SK-N-SH (cell line): ENCODE results near the gene PAX3. TPM values are rescaled to one million over a fixed set of nuclear protein-coding genes. Genes with fewer than 3 reads are reported as not detected.

ENCODE experiments used
- CTCF ChIA-PET: fragments of 300-600, 350-600 bp; formaldehyde crosslinking; extraction: SDS; loops from one replicate; lab custom pipeline; 2021; lab: Yijun Ruan, JAX
- POLR2A ChIA-PET: fragments of 350-600 bp; sonication (Branson Sonifier 250); formaldehyde crosslinking; extraction: SDS; loops from one replicate; lab custom pipeline; 2020; ENCODE audit warnings: antibody characterized with exemption, inconsistent platforms; lab: Yijun Ruan, JAX
- DNase-seq: peaks from one replicate; pipeline ENCODE4 v3.0.0; 2012
- H2AFZ ChIP-seq: fragments of 200-600 bp; sonication (generic); 2 replicates; pipeline ENCODE4 v1.8.1; 2016; ENCODE audit warnings: antibody characterized with exemption, mild to moderate bottlenecking, low read depth
- H3F3A ChIP-seq: fragments of 200-600 bp; sonication (generic); replicated peaks from 2 replicates; pipeline ENCODE3; 2016; ENCODE audit warnings: antibody characterized with exemption, mild to moderate bottlenecking; ENCODE audit not compliant: insufficient read depth
- H3K27ac ChIP-seq, 2 experiments: fragments of 200-500 bp in 1 of 2; fragments of 200-600 bp in 1 of 2; sonication (Bioruptor generic) in 1 of 2; sonication (generic), shearing (Covaris generic) in 1 of 2; 2 replicates each; pipeline versions ENCODE4 v1.5.1 to v1.6.1; 2014 to 2016; ENCODE audit warnings: low read depth in 2 of 2, inconsistent platforms in 1 of 2, low read length in 1 of 2, mild to moderate bottlenecking in 1 of 2, mixed read lengths in 1 of 2
- H3K27me3 ChIP-seq: fragments of 200-600 bp; sonication (generic), shearing (Covaris generic); 2 replicates; pipeline ENCODE4 v1.6.1; 2016; ENCODE audit warnings: mixed run types; ENCODE audit not compliant: insufficient read depth
- H3K36me3 ChIP-seq, 2 experiments: fragments of 200-500 bp in 1 of 2; fragments of 200-600 bp in 1 of 2; sonication (Bioruptor generic) in 1 of 2; sonication (generic) in 1 of 2; replicated peaks in 1 of 2; 2 replicates each; pipeline versions ENCODE3 to v1.5.1; 2014 to 2016; ENCODE audit warnings: low read length in 1 of 2, mild to moderate bottlenecking in 1 of 2; ENCODE audit not compliant: insufficient read depth in 2 of 2, control insufficient read depth in 1 of 2
- H3K4me1 ChIP-seq, 2 experiments: fragments of 200-500 bp in 1 of 2; fragments of 200-600 bp in 1 of 2; sonication (Bioruptor generic) in 1 of 2; sonication (generic), shearing (Covaris generic) in 1 of 2; 2 replicates each; pipeline versions ENCODE4 v1.5.1 to v1.6.1; 2014 to 2016; ENCODE audit warnings: low read depth in 1 of 2, low read length in 1 of 2, mixed run types in 1 of 2; ENCODE audit not compliant: insufficient read depth in 2 of 2, control insufficient read depth in 1 of 2
- H3K4me2 ChIP-seq: fragments of 200-600 bp; sonication (generic), shearing (Covaris generic); 2 replicates; pipeline ENCODE4 v1.6.1; 2017; ENCODE audit warnings: mixed run types
- H3K4me3 ChIP-seq, 2 experiments: fragments of 200-500 bp in 1 of 2; fragments of 200-600 bp in 1 of 2; sonication (Bioruptor generic) in 1 of 2; sonication (generic), shearing (Covaris generic) in 1 of 2; 2 replicates each; pipeline versions ENCODE4 v1.5.1 to v1.8.1; 2014 to 2016; ENCODE audit warnings: low read depth in 2 of 2, inconsistent platforms in 1 of 2, low read length in 1 of 2, mild to moderate bottlenecking in 1 of 2, mixed read lengths in 1 of 2, moderate library complexity in 1 of 2
- H3K79me2 ChIP-seq: fragments of 200-600 bp; sonication (generic); 2 replicates; pipeline ENCODE4 v1.8.1; 2017; ENCODE audit warnings: mild to moderate bottlenecking; ENCODE audit not compliant: insufficient read depth
- H3K9ac ChIP-seq: fragments of 200-600 bp; sonication (generic); 2 replicates; pipeline ENCODE4 v1.6.1; 2017; ENCODE audit warnings: mixed run types
- H3K9me2 ChIP-seq: fragments of 200-600 bp; sonication (generic); 2 replicates; pipeline ENCODE4 v1.6.1; 2017; ENCODE audit warnings: mixed run types
- H3K9me3 ChIP-seq: fragments of 200-600 bp; sonication (generic); 2 replicates; pipeline ENCODE4 v1.6.1; 2017; ENCODE audit warnings: mixed run types, mild to moderate bottlenecking, moderate library complexity
- H4K20me1 ChIP-seq: fragments of 200-600 bp; sonication (generic); 2 replicates; pipeline ENCODE4 v1.6.1; 2017; ENCODE audit warnings: mild to moderate bottlenecking, mixed run types; ENCODE audit not compliant: insufficient read depth
- CHD2 ChIP-seq: fragments of 150-350 bp; IDR thresholded peaks from 2 replicates; pipeline ENCODE4 v1.6.1; 2018; ENCODE audit warnings: low read length; ENCODE audit not compliant: partially characterized antibody
- EZH2phosphoT487 ChIP-seq: fragments of 200-600 bp; sonication (generic); IDR thresholded peaks from 2 replicates; pipeline ENCODE4 v1.6.1; 2017; ENCODE audit warnings: low read depth, mixed run types, mild to moderate bottlenecking, antibody characterized with exemption, moderate library complexity, borderline replicate concordance
- FOXJ3 ChIP-seq: sonication (generic); formaldehyde crosslinking; IDR thresholded peaks from 2 replicates; pipeline ENCODE4 v1.5.1; 2020; ENCODE audit warnings: mild to moderate bottlenecking, missing genetic modification reagents
- GABPA ChIP-seq: IDR thresholded peaks from 2 replicates; pipeline ENCODE4 v1.4.0; 2012; ENCODE audit warnings: low read depth, mild to moderate bottlenecking
- GATA2 ChIP-seq: sonication (generic); formaldehyde crosslinking; IDR thresholded peaks from 2 replicates; pipeline ENCODE4 v1.5.0; 2020; ENCODE audit warnings: mild to moderate bottlenecking, missing genetic modification reagents
- JUND ChIP-seq: IDR thresholded peaks from 2 replicates; pipeline ENCODE4 v1.4.0; 2012
- MXI1 ChIP-seq: IDR thresholded peaks from 2 replicates; pipeline ENCODE4 v1.6.1; 2012; ENCODE audit warnings: mild to moderate bottlenecking, low read depth, low read length, improper control_type of control experiment
- NRF1 ChIP-seq: IDR thresholded peaks from 2 replicates; pipeline ENCODE4 v1.6.1; 2012; ENCODE audit warnings: low read depth, mild to moderate bottlenecking, low read length
- POLR2AphosphoS5 ChIP-seq: IDR thresholded peaks from 2 replicates; pipeline ENCODE4 v1.6.1; 2012; ENCODE audit warnings: low read depth, low read length
- RCOR1 ChIP-seq: fragments of 150-350 bp; IDR thresholded peaks from 2 replicates; pipeline ENCODE4 v1.6.1; 2017; ENCODE audit warnings: antibody characterized with exemption, low read length
- RXRA ChIP-seq: IDR thresholded peaks from 2 replicates; pipeline ENCODE4 v1.4.0; 2012; ENCODE audit warnings: low read depth, mild to moderate bottlenecking, borderline replicate concordance
- TAF1 ChIP-seq: IDR thresholded peaks from 2 replicates; pipeline ENCODE4 v1.6.1; 2012; ENCODE audit warnings: low read depth, mild to moderate bottlenecking, low read length, moderate library complexity, borderline replicate concordance
- TCF12 ChIP-seq: IDR thresholded peaks from 2 replicates; pipeline ENCODE4 v1.4.0; 2012
- TEAD4 ChIP-seq: IDR thresholded peaks from 2 replicates; pipeline ENCODE4 v1.4.0; 2012; ENCODE audit warnings: mild to moderate bottlenecking, borderline replicate concordance; ENCODE audit not compliant: insufficient read depth
- USF2 ChIP-seq: fragments of 150-350 bp; IDR thresholded peaks from 2 replicates; pipeline ENCODE4 v1.6.1; 2017; ENCODE audit warnings: antibody characterized with exemption, low read length, low read depth, borderline replicate concordance
- WGBS: methylation state at CpG from one replicate; pipeline ENCODE4 v1.1.6; 2017; ENCODE audit warnings: low lambda C conversion rate; 5-methylcytosine and 5-hydroxymethylcytosine counted together
- polyA plus RNA-seq, 3 experiments: library from polyadenylated mRNA; depleted of rRNA; stranded (reverse); fragments of >200 nt; gene quantifications; 2 replicates each; pipeline ENCODE4 v1.2.3, GENCODE V29; 2012

Gene PAX3
- polyA plus RNA-seq, 1 of the 3 experiments (the other 2 are of a cell fraction): not detected

DNA sequence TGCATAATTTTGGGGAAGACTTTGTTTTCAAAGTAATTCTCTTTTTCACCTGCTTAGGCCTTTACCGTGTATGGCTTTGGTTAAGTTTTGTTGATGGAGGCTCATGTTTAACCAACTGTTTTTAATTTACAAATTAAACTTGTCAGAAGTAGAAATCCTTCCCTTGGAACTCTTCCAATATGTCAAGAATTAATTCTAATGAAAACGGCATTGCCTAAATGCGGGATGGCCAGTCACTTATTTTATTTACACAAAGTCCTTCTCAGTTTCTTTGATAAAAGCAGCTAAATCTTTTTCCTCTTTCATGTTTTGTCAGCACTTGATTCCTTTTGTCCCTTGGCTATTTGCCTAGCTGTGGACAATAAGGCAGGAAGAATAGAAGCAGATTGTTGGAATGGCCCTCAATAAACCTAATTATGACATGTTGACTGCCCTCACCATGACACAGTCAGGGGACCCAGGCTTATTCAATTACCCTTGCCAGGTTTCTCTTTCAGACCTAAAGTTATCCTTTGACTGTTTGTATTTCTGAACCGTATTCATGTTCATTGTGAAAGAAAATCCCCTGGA is 26.3 kb downstream of the PAX3 start:
- under 1% methylated on average over 4 of the region's 4 CpGs for WGBS
- Histone ChIP-seq H3K4me1 (no peaks in the 10 kb centered on the region; a peak in 1 of 4 replicates), H3F3A (no peaks in the 10 kb centered on the region), H3K9ac (no peak overlapping the region), H3K4me2 (no peak overlapping the region), H3K79me2 (no peaks in the 10 kb centered on the region), H3K4me3 (no peak overlapping the region), H2AFZ (no peak overlapping the region), H3K9me3 (no peaks in the 10 kb centered on the region), H3K9me2 (no peaks in the 10 kb centered on the region), H3K27ac (no peak overlapping the region), H3K27me3 (peaks cover 4% of the 10 kb centered on the region; the same call in 1 of the 2 replicates), H3K36me3 (no peaks in the 10 kb centered on the region), H4K20me1 (no peaks in the 10 kb centered on the region)
- no peak for DNase-seq
- TF ChIP-seq TAF1: no peak
- TF ChIP-seq RCOR1: no peak
- no peak for TF ChIP-seq GATA2 (CRISPR knock-in tag)
- TF ChIP-seq FOXJ3 (CRISPR knock-in tag): no peak
- TF ChIP-seq TCF12: no peak
- TF ChIP-seq EZH2phosphoT487: no peak
- no peak for TF ChIP-seq TEAD4
- ChIA-PET CTCF (interaction anchor here (0.9 kb wide), 1 partner anchor 19 kb away, joined by 3 read pairs; no protein-coding TSS in a partner anchor), POLR2A (no interaction called here)

GRCh38 chr2:222271854-222272253 is 26.9 kb downstream of the PAX3 start:
- no peaks in the 10 kb centered on the region for H3K36me3 ChIP-seq
- H4K20me1 ChIP-seq: no peaks in the 10 kb centered on the region
- TF ChIP-seq JUND (no peak), RXRA (no peak), MXI1 (no peak), NRF1 (no peak), POLR2AphosphoS5 (no peak), GABPA (no peak), CHD2 (no peak), USF2 (no peak)
- no peak overlapping the region for H3K4me3 ChIP-seq
- H3K9me2 ChIP-seq: no peaks in the 10 kb centered on the region
- CTCF ChIA-PET: interaction anchor here (1.1 kb wide), 1 partner anchor 247 kb away, joined by 3 read pairs; no protein-coding TSS in a partner anchor
- no peak overlapping the region for H3K4me2 ChIP-seq
- 49% methylated on average over 5 of the region's 5 CpGs for WGBS
- H3K4me1 ChIP-seq: no peaks in the 10 kb centered on the region; a peak in 1 of 4 replicates
- peaks cover 4% of the 10 kb centered on the region; the same call in 1 of the 2 replicates for H3K27me3 ChIP-seq
- H3K9ac ChIP-seq: no peak overlapping the region
- no peaks in the 10 kb centered on the region for H3K9me3 ChIP-seq
- DNase-seq: no peak
- no peaks in the 10 kb centered on the region for H3K79me2 ChIP-seq
- no peak overlapping the region for H2AFZ ChIP-seq
- POLR2A ChIA-PET: no interaction called here
- no peak overlapping the region for H3K27ac ChIP-seq
- H3F3A ChIP-seq: no peaks in the 10 kb centered on the region
